Measurements from ENCODE around the gene DNASE1L1. TPM values are rescaled to one million over a fixed set of nuclear protein-coding genes. Genes with fewer than 3 reads are reported as not detected.

The DNASE1L1 gene
- total and polyA plus RNA-seq, 2 donors (not counting 1 experiment from before 2014, with no cell fraction given): 24.6 to 49.2 TPM

DNA sequence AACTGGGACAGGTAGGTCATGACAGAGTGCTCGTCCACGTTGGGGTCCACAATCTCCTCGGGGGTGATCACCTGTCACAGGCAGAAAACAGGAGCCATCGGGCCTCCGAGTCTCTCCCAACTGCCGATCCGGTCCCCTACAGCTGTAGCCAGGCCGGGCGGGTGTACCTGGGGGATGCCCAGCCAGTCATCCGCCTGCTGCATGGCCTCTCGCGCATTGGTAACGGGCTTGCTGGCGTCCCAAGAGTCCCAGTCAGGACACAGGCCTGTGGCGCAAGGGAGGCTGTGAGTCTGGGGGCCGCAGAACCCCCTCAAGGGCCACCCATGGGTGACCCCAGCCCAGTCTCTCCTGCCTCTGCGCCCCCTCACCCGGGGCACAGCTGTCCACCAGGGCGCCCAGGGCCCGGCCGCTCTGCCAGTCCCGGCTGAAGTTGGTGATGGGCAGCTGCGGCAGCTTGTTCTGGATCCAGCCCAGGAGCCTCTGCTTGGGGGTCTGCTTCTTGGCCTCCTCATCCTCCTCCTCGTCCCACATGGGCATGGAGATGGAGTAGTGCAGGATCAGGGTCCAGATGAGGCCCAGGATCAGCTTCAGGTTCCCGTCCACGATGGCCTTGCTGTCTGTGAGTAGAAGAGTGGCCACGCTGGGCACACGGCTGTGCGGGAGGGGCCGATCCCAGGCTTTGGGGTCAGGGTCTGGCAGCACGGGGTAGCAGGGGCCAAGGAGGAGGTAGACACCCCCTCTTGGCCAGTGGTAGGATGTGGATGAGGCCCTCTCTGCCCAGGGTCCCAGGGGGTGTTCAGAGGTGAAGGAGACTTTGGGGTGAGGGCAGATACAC lies 41.4 kb downstream of the DNASE1L1 start:
- H3K9me3 Mint-ChIP-seq (ENCODE audit: insufficient read depth): no peaks in the 10 kb centered on the region
- intact Hi-C loops (cut with micrococcal nuclease): no loop called here
- Histone ChIP-seq H3K9ac (ENCODE audit: low read length) (peak overlapping the region; percentile 46), H3K9me3 (ENCODE audit: control extremely low read depth in 1 of 3, control insufficient read depth in 2 of 3, insufficient read depth in 1 of 3, low read length in 2 of 3) (no peaks in the 10 kb centered on the region), H4K20me1 (ENCODE audit: control insufficient read depth, insufficient read depth, low read length, poor library complexity, severe bottlenecking) (peaks cover 29% of the 10 kb centered on the region), H3K79me2 (ENCODE audit: control insufficient read depth, insufficient read depth, low read length) (peaks cover 54% of the 10 kb centered on the region), H3K27ac (ENCODE audit: low read length in 2 of 2) (peak overlapping the region; percentile 86 to 90), H3K4me1 (ENCODE audit: control insufficient read depth in 2 of 2, insufficient read depth in 2 of 2, low read length in 2 of 2) (peaks cover 12 to 33% of the 10 kb centered on the region in 2 donors), H3K4me3 (ENCODE audit: control extremely low read depth in 1 of 5, extremely low read depth in 1 of 5, insufficient read depth in 1 of 5, low read depth in 2 of 5, low read length in 4 of 5) (peak overlapping the region in 2 of 5 experiments; percentile 35 to 79), H2AFZ (ENCODE audit: insufficient read depth, low read depth, low read length, poor library complexity, severe bottlenecking) (no peak overlapping the region), H3K4me2 (replicated peaks; ENCODE audit: low read depth, low read length, poor library complexity, severe bottlenecking) (peak overlapping the region; percentile 80), H3K36me3 (replicated peaks in 1 of 2; ENCODE audit: control extremely low read depth in 1 of 2, control insufficient read depth in 1 of 2, extremely low read depth in 1 of 2, insufficient read depth in 2 of 2, low read length in 1 of 2) (peaks cover 0 to 51% of the 10 kb centered on the region in 2 experiments), H3K27me3 (replicated peaks in 1 of 4; ENCODE audit: control extremely low read depth in 1 of 4, control insufficient read depth in 3 of 4, insufficient read depth in 4 of 4, low read length in 3 of 4) (no peaks in the 10 kb centered on the region)
- CTCF ChIA-PET: no interaction called here
- ATAC-seq (ENCODE audit: low read depth) (no peak), DNase-seq (no peak)
- TF ChIP-seq EZH2 (IDR thresholded peaks at IDR 0.05; ENCODE audit: borderline replicate concordance, insufficient read depth, low read depth, low read length, poor library complexity, severe bottlenecking): no peak
- TF ChIP-seq, protein P1, sequence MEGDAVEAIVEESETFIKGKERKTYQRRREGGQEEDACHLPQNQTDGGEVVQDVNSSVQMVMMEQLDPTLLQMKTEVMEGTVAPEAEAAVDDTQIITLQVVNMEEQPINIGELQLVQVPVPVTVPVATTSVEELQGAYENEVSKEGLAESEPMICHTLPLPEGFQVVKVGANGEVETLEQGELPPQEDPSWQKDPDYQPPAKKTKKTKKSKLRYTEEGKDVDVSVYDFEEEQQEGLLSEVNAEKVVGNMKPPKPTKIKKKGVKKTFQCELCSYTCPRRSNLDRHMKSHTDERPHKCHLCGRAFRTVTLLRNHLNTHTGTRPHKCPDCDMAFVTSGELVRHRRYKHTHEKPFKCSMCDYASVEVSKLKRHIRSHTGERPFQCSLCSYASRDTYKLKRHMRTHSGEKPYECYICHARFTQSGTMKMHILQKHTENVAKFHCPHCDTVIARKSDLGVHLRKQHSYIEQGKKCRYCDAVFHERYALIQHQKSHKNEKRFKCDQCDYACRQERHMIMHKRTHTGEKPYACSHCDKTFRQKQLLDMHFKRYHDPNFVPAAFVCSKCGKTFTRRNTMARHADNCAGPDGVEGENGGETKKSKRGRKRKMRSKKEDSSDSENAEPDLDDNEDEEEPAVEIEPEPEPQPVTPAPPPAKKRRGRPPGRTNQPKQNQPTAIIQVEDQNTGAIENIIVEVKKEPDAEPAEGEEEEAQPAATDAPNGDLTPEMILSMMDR (IDR thresholded peaks at IDR 0.05): no peak
- H3K27ac Mint-ChIP-seq: peak overlapping the region; percentile 88
- POLR2A ChIA-PET: interaction anchor here (0.7 to 1.0 kb wide), 2 partner anchors 10 to 34 kb away, joined by 3 to 7 read pairs; no protein-coding TSS in a partner anchor
- H3K4me3 Mint-ChIP-seq: peak overlapping the region; percentile 80
- H3K27me3 Mint-ChIP-seq: no peaks in the 10 kb centered on the region
- peaks cover 12% of the 10 kb centered on the region for H3K4me1 Mint-ChIP-seq
- WGBS (ENCODE audit: insufficient coverage): 98% methylated on average over 26 of the region's 31 CpGs

DNA sequence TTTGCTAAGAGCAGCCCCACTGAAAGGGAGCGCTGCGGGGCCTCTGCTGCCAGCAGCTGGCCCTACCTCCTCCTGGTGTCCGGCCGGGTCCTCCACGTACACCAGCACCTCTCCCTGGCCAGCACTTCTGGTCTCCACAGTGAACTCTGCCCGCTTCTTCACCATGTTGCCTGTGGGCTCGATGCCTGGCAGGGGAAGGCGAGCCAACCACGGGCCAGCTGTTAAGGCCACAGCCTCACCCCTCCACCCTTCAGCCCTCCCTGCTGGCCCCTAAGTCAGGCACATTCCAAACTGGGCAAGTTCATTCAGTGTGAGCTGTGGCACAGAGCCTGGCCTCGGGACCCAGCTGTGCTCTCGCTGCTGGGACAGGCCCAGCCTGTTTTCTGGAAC lies 42.4 kb downstream of the DNASE1L1 start:
- H3K9me3 Mint-ChIP-seq (ENCODE audit: insufficient read depth): no peaks in the 10 kb centered on the region
- peak overlapping the region in 1 of 2 donors; percentile 19 for H3K27ac ChIP-seq (ENCODE audit: low read length in 2 of 2)
- H3K27me3 Mint-ChIP-seq: no peaks in the 10 kb centered on the region
- no peak overlapping the region for H3K4me3 ChIP-seq (ENCODE audit: control extremely low read depth in 1 of 5, extremely low read depth in 1 of 5, insufficient read depth in 1 of 5, low read depth in 2 of 5, low read length in 4 of 5)
- peaks cover 0 to 61% of the 10 kb centered on the region in 2 experiments for H3K36me3 ChIP-seq (replicated peaks in 1 of 2; ENCODE audit: control extremely low read depth in 1 of 2, control insufficient read depth in 1 of 2, extremely low read depth in 1 of 2, insufficient read depth in 2 of 2, low read length in 1 of 2)
- no peak overlapping the region for H3K4me3 Mint-ChIP-seq
- H3K27ac Mint-ChIP-seq: peak overlapping the region; percentile 73
- H2AFZ ChIP-seq (ENCODE audit: insufficient read depth, low read depth, low read length, poor library complexity, severe bottlenecking): no peak overlapping the region
- peaks cover 8 to 24% of the 10 kb centered on the region in 2 donors for H3K4me1 ChIP-seq (ENCODE audit: control insufficient read depth in 2 of 2, insufficient read depth in 2 of 2, low read length in 2 of 2)
- intact Hi-C loops (cut with micrococcal nuclease): no loop called here
- no peaks in the 10 kb centered on the region for H3K9me3 ChIP-seq (ENCODE audit: control extremely low read depth in 1 of 3, control insufficient read depth in 2 of 3, insufficient read depth in 1 of 3, low read length in 2 of 3)
- POLR2A ChIA-PET: no interaction called here
- DNase-seq: no peak
- H3K9ac ChIP-seq (ENCODE audit: low read length): no peak overlapping the region
- H3K79me2 ChIP-seq (ENCODE audit: control insufficient read depth, insufficient read depth, low read length): peaks cover 60% of the 10 kb centered on the region
- H3K27me3 ChIP-seq (replicated peaks in 1 of 4; ENCODE audit: control extremely low read depth in 1 of 4, control insufficient read depth in 3 of 4, insufficient read depth in 4 of 4, low read length in 3 of 4): no peaks in the 10 kb centered on the region
- CTCF ChIA-PET: no interaction called here
- H3K4me2 ChIP-seq (replicated peaks; ENCODE audit: low read depth, low read length, poor library complexity, severe bottlenecking): no peak overlapping the region
- WGBS (ENCODE audit: insufficient coverage): 98% methylated on average over 9 of the region's 11 CpGs
- peaks cover 7% of the 10 kb centered on the region for H3K4me1 Mint-ChIP-seq
- TF ChIP-seq EZH2 (IDR thresholded peaks at IDR 0.05; ENCODE audit: borderline replicate concordance, insufficient read depth, low read depth, low read length, poor library complexity, severe bottlenecking): no peak
- TF ChIP-seq, protein P1 (IDR thresholded peaks at IDR 0.05): no peak
- ATAC-seq (ENCODE audit: low read depth): no peak
- H4K20me1 ChIP-seq (ENCODE audit: control insufficient read depth, insufficient read depth, low read length, poor library complexity, severe bottlenecking): peaks cover 40% of the 10 kb centered on the region

All from B cell (primary cell).